ENCODE data around the gene MYMK.
A peak's percentile ranks its signal among the peaks of the same experiment; 100 is the strongest.

Gene MYMK

DNA sequence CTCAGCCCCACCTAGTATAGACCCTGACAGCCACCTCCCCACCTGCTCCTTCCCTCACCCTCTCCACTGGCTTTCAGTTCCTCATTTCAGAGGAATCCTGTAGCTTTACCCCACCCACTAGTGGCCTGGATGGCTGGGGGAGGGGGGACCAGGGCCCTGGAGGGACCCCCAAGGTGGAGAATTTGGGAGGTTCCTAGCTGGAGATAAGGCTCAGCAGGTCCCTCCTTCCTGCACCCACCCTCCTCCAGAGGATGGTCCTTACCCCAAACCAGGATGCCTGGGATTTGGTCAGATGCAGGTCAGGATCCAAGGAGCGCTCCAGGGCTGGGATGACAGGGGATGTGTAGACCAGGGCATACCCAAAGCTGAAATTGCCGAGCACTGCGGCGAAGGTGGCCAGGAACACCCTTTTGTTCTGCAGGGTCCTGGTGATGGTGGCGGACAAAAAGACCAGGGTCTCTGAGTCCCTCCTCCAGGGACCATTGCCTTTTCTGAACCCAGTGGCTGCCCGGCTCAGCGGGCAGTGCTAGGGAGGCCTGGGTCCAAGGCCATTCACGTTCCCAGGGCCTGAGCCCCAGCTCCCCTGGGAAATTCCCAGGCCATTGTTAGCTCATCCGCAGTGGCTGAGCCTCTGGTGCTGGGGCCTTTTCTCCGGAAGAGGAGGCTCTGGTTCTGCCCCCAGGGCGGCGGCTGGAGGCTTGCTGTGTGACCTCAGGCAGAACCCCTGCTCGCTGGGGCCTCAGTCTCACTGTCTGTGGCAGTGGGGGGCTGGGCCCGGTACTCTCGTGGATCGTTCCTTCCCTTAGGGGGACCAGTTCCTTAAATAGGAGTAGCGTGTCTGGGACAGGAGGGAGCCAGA is 46.5 kb downstream of the MYMK start:
- DNase-seq, result peak; percentile 45

DNA sequence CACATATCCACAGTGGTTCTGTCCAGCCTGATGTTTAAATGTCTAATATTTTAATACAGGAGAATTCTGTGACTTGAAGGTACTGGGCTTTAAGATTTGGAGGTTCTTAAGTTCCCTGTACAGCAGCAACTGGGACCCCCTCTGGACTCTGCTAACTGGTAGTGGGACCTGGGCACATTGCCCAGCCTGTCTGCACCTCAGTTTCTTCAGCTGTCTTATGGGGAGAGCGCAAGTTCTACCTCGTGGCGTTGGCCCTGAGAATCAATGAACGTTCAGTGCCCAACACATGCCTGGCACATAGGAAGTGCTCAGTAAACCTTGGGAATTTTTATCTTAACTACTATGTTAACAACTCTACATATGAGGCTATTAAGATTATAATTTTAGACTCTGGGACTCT is 47.3 kb downstream of the MYMK start:
- no peak for DNase-seq

DNA sequence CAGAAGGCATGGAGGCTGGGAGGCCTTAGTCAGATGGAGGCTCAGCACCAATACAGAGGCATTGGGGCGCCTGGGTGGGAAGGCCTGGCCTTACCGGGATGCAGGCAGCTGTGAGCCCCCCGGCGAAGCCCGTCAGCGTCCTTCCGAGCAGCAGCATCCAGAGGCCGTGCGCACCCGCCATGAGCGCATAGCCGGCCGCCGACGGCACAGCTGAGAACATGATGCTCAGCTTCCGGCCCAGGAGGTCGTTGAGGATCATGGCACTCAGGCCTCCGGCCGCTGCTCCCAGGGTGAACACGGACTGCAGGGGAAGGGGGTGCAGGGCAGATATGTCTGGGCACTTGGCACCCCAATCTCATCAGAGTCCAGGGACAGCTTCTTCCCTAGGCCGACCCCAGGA is 47.8 kb downstream of the MYMK start:
- no peak for DNase-seq

DNA sequence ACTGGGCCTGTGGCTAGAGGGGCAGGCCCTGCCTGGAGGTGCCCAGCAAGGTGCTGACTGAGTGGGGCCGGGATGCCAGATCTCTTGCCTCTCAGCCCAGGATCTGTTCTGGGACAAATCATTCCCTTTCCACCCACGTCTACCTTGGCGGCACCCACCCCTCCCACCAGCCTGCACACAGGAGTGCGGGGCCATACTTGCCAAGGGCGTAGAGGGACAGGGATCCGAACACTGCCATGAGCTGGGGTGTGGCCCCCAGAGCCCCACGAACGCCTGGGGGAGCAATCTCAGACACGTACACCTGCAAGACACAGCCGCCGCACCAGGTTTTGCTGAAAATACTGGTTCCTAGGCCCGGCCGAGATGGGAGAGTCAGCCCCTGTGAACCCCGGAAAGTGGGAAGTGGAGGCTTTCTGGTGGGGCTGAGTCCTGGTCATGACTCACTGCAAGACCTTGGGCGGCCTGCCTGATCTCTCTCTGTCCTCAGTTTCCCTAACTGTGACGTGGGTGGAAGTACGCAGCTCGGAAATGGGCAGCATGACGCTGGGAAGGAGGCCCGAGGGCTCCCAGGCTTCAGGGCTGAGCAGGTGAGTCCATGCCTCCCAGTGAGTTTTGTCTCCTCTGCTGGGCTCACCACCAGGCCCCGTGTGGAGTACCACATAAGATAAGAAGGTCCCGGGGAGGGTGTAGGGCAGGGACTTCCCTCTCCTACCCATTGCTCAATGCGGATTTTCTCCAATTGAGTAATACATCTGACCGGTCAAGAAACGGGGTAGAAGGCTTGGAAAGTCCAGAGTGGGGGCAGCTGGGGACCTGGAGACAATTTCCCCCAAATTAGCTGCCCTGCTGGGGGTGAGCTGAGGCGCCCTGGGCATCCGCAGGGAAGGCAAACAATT is 48.5 kb downstream of the MYMK start:
- no peak for DNase-seq

DNA sequence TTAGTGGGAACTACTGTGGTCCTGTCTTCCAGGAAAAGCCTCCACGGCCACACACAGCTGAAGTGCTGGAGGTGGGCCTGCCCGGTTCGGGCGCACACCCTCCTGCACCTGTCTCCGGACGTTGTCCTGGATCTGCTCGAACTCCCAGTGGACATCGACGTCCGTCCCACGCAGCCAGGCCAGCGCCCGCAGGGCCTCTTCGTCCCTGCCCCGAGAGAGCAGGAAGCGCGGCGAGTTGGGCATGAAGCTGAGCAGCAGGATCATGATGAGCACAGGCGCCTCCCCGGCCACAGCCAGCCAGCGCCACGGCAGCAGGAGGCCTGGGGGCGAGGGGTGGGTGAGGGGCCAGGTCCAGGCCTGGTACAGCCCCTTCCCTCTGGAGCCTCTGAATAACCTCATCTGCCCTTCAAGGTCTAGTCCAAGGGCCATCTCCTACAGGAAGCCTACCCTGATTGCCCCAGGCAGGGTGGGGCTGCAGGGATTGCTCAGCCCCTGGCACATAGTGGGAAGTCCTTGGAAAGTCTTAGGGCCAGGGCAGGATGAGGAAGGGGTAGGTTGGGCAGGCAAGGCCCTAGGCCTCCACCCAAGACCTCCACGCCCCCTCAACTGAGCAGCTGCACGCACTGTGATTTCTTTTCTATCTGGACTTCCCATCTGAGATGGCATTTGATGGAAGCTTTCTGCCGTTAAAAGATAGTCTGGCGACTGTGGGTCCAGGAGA is 49.3 kb downstream of the MYMK start:
- no peak for DNase-seq

DNA sequence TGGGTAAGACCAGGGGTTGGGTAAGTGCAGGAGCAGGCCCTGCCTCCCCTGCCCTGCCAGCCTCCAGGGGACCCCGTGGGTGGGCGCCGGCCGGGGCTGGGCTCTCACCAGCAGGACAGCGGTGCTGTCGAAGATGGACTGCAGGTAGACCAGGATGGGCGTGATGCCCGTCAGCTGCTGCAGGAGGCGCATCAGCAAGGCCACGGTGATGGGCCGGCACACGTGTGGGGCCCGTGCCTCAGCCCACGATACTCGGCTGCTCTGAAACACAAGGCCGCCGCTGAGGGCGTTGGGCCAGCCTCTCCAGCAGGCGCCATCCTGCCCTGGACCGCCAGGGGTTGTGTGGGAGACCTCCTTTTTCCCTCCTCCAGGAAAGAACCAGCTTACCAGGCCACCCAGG is 49.9 kb downstream of the MYMK start:
- no peak for DNase-seq

DNA sequence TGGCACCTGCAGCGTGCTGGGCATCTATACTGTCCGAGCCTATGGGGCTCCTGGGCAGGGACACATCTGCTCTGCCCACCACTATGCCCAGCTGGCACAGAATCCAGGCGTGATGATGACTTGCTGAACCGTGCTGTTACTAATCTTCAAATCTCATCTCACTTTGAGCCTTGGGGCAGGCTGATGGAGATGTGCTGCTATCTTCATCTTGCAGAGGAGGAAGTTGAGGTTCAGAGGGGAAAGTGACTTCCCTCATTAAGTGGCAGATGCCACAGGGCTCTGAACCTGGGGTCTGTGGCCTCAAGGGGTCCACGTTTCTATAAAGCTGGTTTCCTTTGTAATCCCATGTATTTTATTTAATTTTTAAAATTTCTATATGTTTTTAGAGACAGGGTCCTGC is 50.5 kb downstream of the MYMK start:
- no peak for DNase-seq

DNA sequence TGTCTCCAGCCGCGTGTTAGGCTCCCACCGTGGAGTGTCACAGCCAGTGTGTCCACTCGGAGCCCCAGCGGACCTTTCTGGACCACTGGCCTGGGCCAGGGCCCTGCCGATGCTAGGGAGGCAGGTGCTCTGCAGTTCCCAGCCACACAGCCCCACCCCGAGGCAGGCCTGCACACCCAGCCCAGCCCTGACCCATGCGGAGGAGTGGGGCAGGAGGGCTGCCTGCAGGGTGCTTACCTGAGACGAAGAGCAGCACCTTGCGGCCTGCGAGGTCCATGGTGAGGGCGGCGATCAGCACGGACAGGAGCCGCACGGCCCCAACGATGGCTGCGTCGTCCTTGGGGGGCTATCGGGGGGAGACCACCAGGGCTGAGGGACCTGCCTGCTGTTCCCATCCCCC is 51.0 kb downstream of the MYMK start:
- no peak for DNase-seq

DNA sequence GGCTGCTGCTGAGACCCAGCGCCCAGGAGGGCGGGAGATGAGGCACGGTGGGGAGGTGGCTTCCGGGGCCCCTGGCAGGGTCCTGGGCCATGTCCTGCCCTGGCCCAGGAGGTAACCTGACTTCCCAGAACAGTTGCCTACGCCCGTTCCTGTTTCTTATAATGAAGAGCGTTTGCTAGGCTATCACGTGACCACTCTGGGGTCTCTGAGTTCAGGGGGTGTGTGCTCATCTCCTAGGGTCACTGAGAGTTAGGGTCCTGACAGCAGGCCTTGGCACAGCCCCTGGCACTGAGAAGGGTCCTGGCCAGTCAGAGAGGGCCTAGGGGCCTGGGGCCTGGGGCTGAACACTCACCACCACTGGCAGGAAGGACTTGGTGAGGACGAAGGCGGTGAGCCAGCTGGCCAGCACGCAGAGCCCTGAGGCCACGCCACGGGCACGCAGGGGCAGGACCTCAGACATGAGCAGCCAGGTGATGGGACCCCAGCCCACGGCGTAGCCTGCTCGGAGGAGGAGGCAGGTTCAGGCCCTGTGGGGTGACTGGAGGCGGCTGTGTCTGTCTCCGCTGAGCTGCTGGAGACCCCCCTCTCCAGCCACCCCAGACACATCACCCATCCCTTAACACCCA is 51.9 kb downstream of the MYMK start:
- no peak for DNase-seq

DNA sequence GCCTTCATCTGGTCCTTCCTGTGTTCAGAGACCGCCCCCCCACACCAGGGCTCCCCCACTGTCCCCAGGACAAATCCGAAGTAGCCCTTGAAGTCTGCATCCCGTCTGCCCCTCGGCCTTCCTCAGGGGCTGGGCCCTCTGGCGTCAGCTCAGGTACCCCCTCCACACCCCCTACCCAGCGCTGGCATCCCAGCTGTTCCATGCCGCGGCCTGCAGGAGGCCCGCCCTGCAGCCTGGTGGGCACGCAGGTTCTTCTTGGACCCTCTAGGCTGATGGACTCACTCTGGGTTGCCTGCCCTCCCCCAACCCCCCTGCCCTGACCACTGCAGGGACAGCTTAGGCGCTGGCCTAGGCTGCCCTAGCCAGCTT is 52.5 kb downstream of the MYMK start:
- DNase-seq, result no peak

DNA sequence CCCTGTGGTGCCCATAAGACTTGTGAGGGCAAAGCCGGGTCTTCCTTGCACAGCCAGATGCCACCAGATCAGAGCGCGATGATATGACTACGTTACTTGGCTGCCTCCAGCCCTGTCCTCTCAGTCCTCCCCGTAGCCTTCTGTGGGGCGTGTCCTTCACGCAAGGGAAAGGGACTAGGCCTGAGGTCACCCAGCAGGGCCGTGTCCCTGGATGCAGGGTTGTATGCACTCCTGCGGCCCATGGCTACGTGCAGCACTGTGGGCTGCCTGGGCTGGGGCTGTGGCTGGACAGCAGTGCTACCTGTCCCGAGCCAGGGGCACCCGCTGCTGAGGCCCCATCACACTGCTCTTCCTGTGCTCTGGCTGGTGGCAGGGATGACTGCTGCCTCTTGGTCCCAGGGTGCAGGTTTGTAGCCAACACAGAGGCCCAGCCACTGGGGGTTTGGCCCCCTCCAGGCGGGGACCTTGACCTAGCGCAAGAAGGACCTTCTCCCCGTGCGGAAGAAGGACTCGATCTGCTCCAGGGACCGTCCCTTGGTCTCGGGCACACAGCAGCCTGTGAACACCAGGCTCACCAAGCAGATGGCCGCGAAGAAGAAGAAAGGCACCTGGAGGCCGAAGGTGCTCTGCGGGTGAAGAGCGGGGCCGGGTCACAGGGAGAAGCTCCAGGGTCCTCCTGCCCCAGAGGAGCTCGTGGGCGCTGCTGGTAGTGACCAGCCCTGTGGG is 53.0 kb downstream of the MYMK start:
- DNase-seq, result no peak

DNA sequence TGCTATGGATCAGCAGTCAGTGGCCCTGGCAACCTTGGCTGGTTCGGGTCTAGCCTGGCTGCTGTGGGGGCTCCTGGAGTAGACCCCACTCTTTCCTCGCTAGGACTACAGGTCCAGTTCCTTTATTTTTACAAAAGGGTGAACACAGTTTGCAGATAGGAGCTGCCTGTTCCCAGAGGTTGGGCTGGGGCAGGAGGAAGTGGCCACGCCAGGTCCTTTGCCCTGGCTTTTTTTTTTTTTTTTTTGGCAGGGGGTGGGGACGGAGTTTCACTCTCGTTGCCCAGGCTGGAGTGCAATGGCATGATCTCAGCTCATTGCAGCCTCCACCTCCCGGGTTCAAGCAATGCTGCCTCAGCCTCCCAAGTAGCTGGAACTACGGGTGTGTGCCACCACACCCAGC is 53.8 kb downstream of the MYMK start:
- DNase-seq, result no peak

DNA sequence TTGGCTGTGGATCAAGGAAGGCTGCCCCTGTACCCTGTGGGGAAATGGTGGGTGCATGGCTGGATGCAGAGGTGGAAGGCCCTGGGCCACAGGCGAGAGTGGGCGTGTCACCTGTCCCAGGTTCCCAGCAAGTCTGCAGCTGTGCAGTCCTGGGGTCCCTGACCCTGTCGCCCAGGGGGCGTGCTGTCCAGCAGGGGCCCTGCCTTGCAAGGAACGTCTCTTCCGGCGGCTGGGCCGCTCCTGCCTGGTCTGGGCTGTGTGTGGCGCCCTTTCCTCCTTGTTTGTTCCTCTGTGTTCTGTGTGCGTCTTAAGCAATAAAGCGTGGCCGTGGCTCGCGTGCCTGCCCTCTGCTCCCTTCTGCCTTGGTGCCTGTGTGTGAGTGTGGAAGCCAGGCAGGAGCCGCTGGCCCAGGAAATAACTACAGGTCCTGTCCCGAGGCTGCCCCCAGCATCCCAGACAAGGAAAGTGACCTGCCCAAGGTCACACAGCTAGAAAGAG is 54.3 kb downstream of the MYMK start:
- DNase-seq, result no peak

DNA sequence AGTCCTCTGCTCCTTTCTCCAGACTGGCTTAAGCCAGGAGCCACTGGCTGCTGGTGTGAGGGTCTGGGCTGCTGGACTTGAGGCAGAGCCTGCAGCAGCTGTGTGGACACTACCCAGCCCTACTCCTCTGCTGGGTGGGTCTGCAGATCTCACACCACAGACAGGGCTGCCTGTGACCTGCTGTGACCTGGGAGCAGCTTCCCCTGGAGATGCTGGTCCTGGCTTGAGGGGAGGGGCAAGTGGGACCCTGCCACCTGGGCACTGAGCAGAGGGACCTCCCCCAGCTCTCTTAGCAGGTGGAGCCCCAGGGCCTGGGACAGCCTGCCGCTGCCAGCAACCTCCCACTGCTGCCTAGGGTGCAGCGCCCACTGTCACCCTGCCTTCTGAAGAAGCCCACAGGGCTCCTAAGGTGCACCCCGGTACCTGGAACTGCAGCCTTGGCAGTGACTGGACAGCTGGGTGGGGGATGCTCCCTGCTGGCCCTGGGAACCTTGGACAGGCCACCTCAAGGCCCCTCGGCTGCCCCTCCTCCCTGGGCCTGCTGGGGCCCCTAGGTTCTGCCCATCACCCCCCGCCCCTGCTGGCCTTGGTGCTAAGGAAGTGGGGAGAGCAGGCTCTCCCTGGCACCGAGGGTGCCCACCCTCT is 55.9 kb downstream of the MYMK start:
- no peak for DNase-seq

DNA sequence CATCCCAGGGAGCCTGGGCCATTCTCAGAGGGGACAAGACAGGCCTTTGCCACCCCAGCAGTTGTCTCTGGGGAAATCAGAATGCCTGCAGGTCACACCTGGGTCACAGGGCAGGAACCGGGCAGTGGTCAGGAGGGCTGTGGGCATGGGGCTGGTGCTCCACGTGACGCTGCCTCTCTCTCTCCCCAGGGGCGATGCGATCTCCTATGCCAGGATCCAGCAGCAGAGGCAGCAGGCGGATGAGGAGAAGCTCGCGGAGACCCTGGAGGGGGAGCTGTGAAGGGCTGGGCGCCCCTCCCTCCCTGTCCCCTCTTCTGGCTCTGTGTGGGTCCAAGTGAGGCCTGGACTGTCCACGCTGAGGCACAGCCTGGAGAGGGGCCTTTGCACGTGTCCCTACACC is 56.4 kb downstream of the MYMK start:
- no peak for DNase-seq

DNA sequence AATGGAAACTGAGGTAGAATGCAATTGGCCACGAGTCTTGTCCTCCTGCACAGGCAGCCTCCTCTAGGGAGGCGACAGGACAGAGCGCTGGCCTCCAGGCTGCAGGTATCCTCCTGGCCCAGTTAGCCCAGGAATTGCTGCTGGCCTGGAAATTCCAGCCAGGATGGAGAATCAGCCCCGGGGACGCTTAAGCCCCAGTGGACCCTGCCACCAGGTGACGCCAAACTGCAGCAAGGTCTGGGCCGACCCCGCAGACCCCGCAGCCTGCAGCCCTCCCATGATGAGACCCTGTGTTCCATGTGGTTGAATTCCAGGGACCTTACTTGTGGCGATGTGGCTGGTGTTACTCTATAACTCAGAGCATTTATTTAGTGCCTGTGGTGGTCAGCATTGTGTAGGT is 57.7 kb downstream of the MYMK start:
- no peak for DNase-seq

DNA sequence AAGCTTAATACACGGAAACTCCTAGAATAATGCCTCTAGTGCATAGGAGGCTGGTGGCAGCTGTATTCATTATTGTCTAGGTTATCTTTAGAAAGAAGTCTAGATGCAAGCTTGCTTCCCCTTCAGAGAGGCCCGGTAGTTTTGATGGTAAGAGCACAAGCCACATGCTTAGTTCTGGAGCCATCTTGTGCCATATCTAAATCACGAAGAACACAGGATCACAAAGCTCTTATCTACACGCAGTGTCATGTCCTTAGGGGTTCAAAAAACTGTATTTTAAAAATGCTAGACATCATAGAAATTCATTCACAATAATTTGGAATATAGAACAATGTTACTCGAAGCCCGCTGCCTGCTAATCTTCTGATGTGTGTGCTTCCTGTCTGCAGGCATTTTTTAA is 58.8 kb downstream of the MYMK start:
- no peak for DNase-seq

DNA sequence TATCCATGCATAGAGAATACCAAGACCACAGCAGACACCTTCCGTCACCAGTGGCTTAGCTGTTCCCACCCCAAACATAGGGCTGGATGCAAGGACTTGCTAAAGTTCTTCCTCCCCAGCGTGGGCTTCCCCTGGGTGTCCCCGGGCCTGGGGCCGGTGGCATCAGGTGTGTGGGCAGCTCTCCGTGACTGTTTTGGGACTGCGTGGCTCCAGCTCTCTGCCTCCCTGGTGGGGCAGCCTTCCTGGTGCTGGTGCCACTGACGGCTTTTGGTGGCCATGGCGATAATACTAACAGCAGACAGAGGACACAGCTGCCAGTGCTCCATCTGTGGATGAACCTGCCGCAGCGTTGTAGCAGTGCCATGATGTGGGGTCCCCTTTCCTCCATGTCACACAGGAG is 60.1 kb downstream of the MYMK start:
- no peak for DNase-seq

All from eye (tissue), 1 donor.